Lower leg skin (tissue), 3 donors: ENCODE results near the gene TSPAN2.

Source experiments
- CTCF ChIP-seq, 3 donors: fragments of 450-650 bp; IDR thresholded peaks; one replicate each; pipeline ENCODE4 v1.5.1; 2016; ENCODE audit warnings: antibody characterized with exemption in 3 of 3, mild to moderate bottlenecking in 3 of 3, moderate library complexity in 2 of 3
- POLR2A ChIP-seq, 2 donors: fragments of 450-650 bp; IDR thresholded peaks; one replicate each; pipeline ENCODE4 v1.6.1; 2016 to 2017; ENCODE audit warnings: antibody characterized with exemption in 2 of 2, mild to moderate bottlenecking in 1 of 2, moderate library complexity in 1 of 2

DNA sequence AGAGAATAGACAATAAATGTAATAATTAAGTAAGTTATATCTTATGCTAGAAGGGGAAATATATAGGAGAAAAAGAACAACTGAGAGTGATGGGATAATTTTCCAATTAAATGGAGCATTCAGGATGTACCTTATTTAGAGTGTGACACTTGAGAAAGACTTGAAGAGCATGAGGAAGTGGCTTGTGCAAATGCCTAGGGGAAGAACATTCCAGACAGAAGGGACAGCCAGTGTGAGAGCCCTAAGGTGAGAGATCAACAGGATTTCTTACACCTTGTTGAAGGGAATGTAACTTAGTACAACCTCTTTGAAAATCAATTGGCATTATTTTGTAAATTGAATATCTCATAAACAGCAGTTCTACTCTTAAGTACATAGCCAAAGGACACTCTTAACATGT lies 28.8 kb upstream of the TSPAN2 start:
- TF ChIP-seq CTCF (IDR thresholded peaks at IDR 0.05): no peak
- TF ChIP-seq POLR2A (IDR thresholded peaks at IDR 0.05): no peak
